ENCODE measurements around the gene KLHL30. TPM values are rescaled to one million over a fixed set of nuclear protein-coding genes. Genes with fewer than 3 reads are reported as not detected.

Gene KLHL30
- total RNA-seq, 1 donor = 0.09 TPM

DNA sequence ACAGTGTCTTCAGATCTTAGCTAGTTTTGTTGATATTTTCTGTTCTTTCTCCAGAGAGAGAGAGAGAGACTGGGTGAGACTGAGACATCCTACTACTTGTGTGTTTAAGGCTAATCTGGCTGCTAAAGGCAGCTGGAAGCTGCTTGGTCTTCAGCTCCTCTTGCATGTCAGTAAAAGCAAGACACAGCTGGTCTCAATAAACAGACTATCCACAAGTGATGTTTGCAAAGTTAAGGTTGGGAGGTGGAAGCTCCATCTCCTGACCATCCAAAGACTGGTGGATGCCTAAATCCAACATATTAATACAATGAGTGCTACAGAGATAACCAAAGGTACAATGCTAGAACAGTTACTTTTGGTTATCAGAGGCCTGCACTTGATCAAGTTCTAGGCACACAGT lies 38.1 kb downstream of the KLHL30 start:
- peak; percentile 37 for DNase-seq (ENCODE audit: low read depth)
- TF ChIP-seq, protein P1, sequence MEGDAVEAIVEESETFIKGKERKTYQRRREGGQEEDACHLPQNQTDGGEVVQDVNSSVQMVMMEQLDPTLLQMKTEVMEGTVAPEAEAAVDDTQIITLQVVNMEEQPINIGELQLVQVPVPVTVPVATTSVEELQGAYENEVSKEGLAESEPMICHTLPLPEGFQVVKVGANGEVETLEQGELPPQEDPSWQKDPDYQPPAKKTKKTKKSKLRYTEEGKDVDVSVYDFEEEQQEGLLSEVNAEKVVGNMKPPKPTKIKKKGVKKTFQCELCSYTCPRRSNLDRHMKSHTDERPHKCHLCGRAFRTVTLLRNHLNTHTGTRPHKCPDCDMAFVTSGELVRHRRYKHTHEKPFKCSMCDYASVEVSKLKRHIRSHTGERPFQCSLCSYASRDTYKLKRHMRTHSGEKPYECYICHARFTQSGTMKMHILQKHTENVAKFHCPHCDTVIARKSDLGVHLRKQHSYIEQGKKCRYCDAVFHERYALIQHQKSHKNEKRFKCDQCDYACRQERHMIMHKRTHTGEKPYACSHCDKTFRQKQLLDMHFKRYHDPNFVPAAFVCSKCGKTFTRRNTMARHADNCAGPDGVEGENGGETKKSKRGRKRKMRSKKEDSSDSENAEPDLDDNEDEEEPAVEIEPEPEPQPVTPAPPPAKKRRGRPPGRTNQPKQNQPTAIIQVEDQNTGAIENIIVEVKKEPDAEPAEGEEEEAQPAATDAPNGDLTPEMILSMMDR (IDR thresholded peaks at IDR 0.05; ENCODE audit: insufficient read depth, low read length) = no peak
- H3K4me3 ChIP-seq (ENCODE audit: low read depth, low read length) = no peak overlapping the region

DNA sequence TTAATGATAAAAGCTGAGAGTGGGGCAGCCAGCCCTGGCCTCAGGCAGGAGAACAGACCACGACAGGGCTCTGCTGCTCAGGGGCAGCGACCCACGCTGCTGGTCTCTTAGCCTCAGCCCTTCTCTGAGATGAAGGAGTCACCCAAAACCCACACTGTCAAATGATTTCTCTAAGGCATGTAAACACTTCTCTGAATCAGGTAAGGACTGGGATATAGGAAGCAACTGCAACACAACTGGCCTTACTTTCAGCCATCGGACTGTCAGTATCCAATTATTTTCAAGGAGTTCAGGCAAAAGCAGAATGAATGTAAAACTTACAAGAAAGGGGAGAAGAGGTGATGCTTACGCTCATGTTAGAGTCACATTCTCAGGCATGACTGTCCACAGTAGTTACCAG lies 42.1 kb downstream of the KLHL30 start:
- DNase-seq (ENCODE audit: low read depth) = no peak
- TF ChIP-seq, protein P1 (IDR thresholded peaks at IDR 0.05; ENCODE audit: insufficient read depth, low read length) = no peak
- no peak overlapping the region for H3K4me3 ChIP-seq (ENCODE audit: low read depth, low read length)

DNA sequence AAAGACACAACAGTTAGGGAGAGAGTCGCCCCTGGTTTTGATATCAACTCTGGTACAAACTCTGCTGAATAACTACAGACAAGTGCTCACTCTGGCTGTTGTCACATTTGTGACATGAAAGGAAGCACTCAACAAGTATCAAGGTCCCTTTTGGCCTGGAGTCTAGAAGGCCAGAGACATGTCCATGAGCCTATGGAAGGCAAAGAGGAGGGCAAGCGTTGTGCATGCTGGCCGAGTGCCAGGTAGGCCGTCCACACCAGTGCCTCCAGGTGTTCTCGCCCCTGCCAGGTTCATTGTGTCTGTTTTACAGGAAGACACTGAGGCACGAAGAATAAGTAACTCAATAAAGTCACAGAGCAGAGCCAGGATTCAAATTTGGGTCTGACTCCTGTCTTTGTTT lies 43.9 kb downstream of the KLHL30 start:
- TF ChIP-seq, protein P1 (IDR thresholded peaks at IDR 0.05; ENCODE audit: insufficient read depth, low read length) = no peak

DNA sequence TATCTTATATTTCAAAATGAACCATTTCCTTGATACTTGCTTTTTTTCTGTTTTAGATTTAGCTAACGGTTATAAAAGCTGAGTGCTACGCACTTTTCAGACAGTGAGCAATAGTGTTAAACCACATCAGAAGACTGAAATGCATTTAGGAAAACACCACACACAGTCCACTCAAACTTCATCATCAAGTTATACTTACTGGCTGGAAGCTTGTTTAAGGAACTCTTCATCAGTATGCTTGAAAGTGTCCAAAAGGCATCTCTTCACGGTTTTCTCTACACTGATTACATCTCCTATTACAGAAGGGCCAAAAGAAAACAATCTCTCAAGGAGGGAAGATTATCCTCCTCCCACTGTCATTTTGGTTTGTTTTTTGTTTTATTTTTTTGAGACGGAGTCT lies 45.4 kb downstream of the KLHL30 start:
- no peak overlapping the region for H3K4me3 ChIP-seq (ENCODE audit: low read depth, low read length)
- TF ChIP-seq, protein P1 (IDR thresholded peaks at IDR 0.05; ENCODE audit: insufficient read depth, low read length) = no peak
- DNase-seq (ENCODE audit: low read depth) = no peak

More for the DNA sequence above, 43.9 kb downstream of the KLHL30 start:
- H3K4me3 ChIP-seq (ENCODE audit: low read depth, low read length) = no peak overlapping the region
- no peak for DNase-seq (ENCODE audit: low read depth)

DNA sequence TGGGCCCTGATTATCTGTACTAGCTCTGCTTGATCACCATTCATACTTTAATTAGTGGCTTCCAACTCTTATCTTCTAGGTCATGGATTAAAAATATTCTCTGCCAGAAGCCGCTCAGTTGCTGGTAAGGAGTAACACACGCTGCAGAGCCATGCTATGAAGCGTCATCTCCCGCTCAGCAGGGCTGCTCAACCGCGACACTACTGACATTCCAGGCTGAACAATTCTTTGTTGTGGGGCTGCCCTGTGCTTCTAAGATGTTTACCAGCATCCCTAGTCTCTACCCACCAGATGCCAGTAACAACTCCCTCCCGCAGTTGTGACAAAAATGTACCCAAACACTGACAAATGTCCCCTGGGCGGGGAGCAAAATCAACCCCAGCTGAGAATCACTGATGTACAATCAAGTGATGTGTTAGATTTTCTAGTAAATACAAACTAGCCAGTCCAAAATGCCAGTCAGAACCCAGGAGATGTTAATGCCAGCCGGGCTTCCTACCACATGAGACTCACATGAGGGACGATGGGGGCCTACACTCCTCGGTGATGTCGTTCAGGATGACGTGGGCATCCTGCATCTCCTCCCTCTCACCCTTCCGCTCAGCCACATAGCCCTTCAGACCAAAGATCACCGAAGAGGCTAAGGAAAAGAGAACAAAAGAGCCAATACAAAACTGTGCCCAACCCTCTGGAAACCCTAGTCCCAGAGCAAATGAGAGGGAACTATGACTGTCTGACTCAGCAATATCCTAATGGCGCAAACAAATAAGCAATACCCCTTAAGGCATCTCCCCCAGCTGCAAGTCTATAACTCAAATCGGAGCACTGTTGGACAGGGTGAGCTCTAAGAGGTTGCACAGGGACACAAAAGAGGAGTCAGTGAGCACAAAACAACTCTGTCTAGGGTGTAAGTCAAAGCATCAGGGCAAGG lies 49.4 kb downstream of the KLHL30 start:
- TF ChIP-seq, protein P1 (IDR thresholded peaks at IDR 0.05; ENCODE audit: insufficient read depth, low read length) = no peak
- no peak overlapping the region for H3K4me3 ChIP-seq (ENCODE audit: low read depth, low read length)
- DNase-seq (ENCODE audit: low read depth) = no peak

DNA sequence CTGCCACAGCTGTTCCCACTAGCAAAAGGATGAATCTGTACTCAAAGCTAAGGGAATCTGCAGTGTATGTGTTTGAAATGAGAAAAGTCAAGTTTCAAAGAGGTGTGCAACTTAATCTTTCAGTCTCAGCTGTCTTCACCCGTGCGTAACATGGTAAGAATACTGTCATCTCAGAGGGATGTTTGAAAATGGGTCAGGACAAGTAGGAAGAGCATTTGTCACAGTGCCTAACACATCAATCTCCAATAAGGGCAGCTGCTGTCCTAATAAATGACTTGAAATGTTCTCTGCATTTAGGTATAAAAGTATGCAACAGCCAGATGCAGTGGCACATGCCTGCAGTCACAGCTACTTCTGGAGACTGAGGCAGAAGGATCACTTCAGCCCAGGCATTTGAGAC lies 52.0 kb downstream of the KLHL30 start:
- DNase-seq (ENCODE audit: low read depth) = no peak
- TF ChIP-seq, protein P1 (IDR thresholded peaks at IDR 0.05; ENCODE audit: insufficient read depth, low read length) = no peak
- no peak overlapping the region for H3K4me3 ChIP-seq (ENCODE audit: low read depth, low read length)

Other genes with a start within 250 kb of the KLHL30 start
- 49.8 and 57.6 TPM in 2 replicates for gene UBE2F, start 171.7 kb upstream of the KLHL30 start, total RNA-seq (ENCODE audit: low replicate concordance)
- 2.6 and 13.0 TPM in 2 replicates for gene SCLY, start 77.7 kb upstream of the KLHL30 start, total RNA-seq (ENCODE audit: low replicate concordance)
- 1.4 and 2.4 TPM in 2 replicates for gene ESPNL, start 38.3 kb upstream of the KLHL30 start, total RNA-seq (ENCODE audit: low replicate concordance)
- 2.8 and 3.4 TPM in 2 replicates for gene ERFE, start 20.3 kb downstream of the KLHL30 start, total RNA-seq (ENCODE audit: low replicate concordance)
- gene ILKAP, start 65.0 kb downstream of the KLHL30 start, total RNA-seq (ENCODE audit: low replicate concordance) = 18.6 and 19.0 TPM in 2 replicates
- 1.6 and 6.6 TPM in 2 replicates for gene HES6, start 101.4 kb downstream of the KLHL30 start, total RNA-seq (ENCODE audit: low replicate concordance)
- gene PER2, start 149.9 kb downstream of the KLHL30 start, total RNA-seq (ENCODE audit: low replicate concordance) = 1.9 and 10.8 TPM in 2 replicates
- gene TRAF3IP1, start 181.8 kb downstream of the KLHL30 start, total RNA-seq (ENCODE audit: low replicate concordance) = 8.4 and 15.9 TPM in 2 replicates

Data from fibroblast of the aortic adventitia (primary cell).